Measurements from ENCODE around the gene XIRP1.

GRCh38 chr3:39185326-39185958 is 7.0 kb downstream of the XIRP1 start:
- TF ChIP-seq GATA2 (IDR thresholded peaks at IDR 0.05; ENCODE audit: low read depth, low read length): no peak
- no peak for TF ChIP-seq GATA3 (IDR thresholded peaks at IDR 0.05; ENCODE audit: low read depth, low read length)
